Mammary epithelial cell (primary cell): ENCODE measurements around the gene ACSS1.

Experiments
- EZH2 ChIP-seq: IDR thresholded peaks from 2 replicates; pipeline ENCODE4 v1.6.1; 2012; ENCODE audit warnings: low read length, inconsistent platforms, borderline replicate concordance
- TF ChIP-seq, protein P1 (sequence below), 2 donors: IDR thresholded peaks in 1 of 2; conservative IDR thresholded peaks in 1 of 2; 2 replicates each; pipeline ENCODE4 v1.5.1; 2011 to 2012; ENCODE audit warnings: inconsistent platforms in 2 of 2, low read length in 2 of 2, mild to moderate bottlenecking in 2 of 2, control low read depth in 1 of 2, low read depth in 1 of 2; ENCODE audit not compliant: insufficient read depth in 1 of 2; ENCODE audit errors: extremely low read depth in 1 of 2

- TF ChIP-seq, protein P1, sequence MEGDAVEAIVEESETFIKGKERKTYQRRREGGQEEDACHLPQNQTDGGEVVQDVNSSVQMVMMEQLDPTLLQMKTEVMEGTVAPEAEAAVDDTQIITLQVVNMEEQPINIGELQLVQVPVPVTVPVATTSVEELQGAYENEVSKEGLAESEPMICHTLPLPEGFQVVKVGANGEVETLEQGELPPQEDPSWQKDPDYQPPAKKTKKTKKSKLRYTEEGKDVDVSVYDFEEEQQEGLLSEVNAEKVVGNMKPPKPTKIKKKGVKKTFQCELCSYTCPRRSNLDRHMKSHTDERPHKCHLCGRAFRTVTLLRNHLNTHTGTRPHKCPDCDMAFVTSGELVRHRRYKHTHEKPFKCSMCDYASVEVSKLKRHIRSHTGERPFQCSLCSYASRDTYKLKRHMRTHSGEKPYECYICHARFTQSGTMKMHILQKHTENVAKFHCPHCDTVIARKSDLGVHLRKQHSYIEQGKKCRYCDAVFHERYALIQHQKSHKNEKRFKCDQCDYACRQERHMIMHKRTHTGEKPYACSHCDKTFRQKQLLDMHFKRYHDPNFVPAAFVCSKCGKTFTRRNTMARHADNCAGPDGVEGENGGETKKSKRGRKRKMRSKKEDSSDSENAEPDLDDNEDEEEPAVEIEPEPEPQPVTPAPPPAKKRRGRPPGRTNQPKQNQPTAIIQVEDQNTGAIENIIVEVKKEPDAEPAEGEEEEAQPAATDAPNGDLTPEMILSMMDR (conservative IDR thresholded peaks at IDR 0.05 in 1 of 2, IDR thresholded peaks at IDR 0.05 in 1 of 2; ENCODE audit: extremely low read depth in 1 of 2, insufficient read depth in 1 of 2, low read depth in 1 of 2, low read length in 2 of 2): no peak
- TF ChIP-seq EZH2: no peak
Measured at GRCh38 chr20:25003002-25003401, 54.9 kb downstream of the ACSS1 start.
